K562 (cell line): ENCODE measurements around the gene CLDND2. TPM values are rescaled to one million over a fixed set of nuclear protein-coding genes. Genes with fewer than 3 reads are reported as not detected.
A peak's percentile ranks its signal among the peaks of the same experiment; 100 is the strongest.

Source experiments
- ATF6 ChIP-seq: sonication (generic); formaldehyde crosslinking; IDR thresholded peaks from 2 replicates; pipeline ENCODE4 v1.4.0; 2020; ENCODE audit warnings: mild to moderate bottlenecking, missing genetic modification reagents
- CC2D1A ChIP-seq: fragments of 450-650 bp; IDR thresholded peaks from 2 replicates; pipeline ENCODE4 v1.6.1; 2017; ENCODE audit warnings: mild to moderate bottlenecking
- CHD4 ChIP-seq: fragments of 200-600 bp; sonication (generic); IDR thresholded peaks from 3 replicates; pipeline ENCODE4 v1.6.1; 2012; ENCODE audit warnings: low read depth, mild to moderate bottlenecking, mixed read lengths, low read length, inconsistent platforms; ENCODE audit not compliant: insufficient read depth, insufficient replicate concordance, poor library complexity, severe bottlenecking
- CREM ChIP-seq: IDR thresholded peaks from 2 replicates; pipeline ENCODE4 v1.6.1; 2014; ENCODE audit warnings: antibody characterized with exemption, low read depth
- CTBP1 ChIP-seq: fragments of 450-650 bp; IDR thresholded peaks from 2 replicates; pipeline ENCODE4 v1.6.1; 2016; ENCODE audit warnings: borderline replicate concordance
- CTCFL ChIP-seq: IDR thresholded peaks from 2 replicates; pipeline ENCODE4 v1.6.1; 2011; ENCODE audit warnings: borderline replicate concordance, low read depth, mild to moderate bottlenecking, moderate library complexity, low read length; ENCODE audit not compliant: insufficient read depth, poor library complexity, severe bottlenecking
- FIP1L1 ChIP-seq: fragments of 200-400 bp; formaldehyde crosslinking; IDR thresholded peaks from 2 replicates; pipeline ENCODE4 v1.6.1; 2018; ENCODE audit warnings: mild to moderate bottlenecking, low read depth, low read length; ENCODE audit not compliant: poor library complexity, severe bottlenecking
- FOXK2 ChIP-seq, 2 experiments: fragments of 450-650 bp; IDR thresholded peaks in 1 of 2; conservative IDR thresholded peaks in 1 of 2; 2 replicates each; pipeline ENCODE4 v1.6.1; 2016; ENCODE audit warnings: low read depth in 2 of 2, mild to moderate bottlenecking in 1 of 2
- GATA2 ChIP-seq: sonication (generic); formaldehyde crosslinking; IDR thresholded peaks from 2 replicates; pipeline ENCODE4 v1.4.0; 2020; ENCODE audit warnings: mild to moderate bottlenecking, missing genetic modification reagents
- HOMEZ ChIP-seq: fragments of 250-450 bp; sonication (Bioruptor Pico); IDR thresholded peaks from 2 replicates; pipeline ENCODE4 v1.4.0; 2020; ENCODE audit warnings: mild to moderate bottlenecking, moderate library complexity
- L3MBTL2 ChIP-seq: fragments of 450-650 bp; IDR thresholded peaks from 2 replicates; pipeline ENCODE4 v1.6.1; 2016; ENCODE audit warnings: mild to moderate bottlenecking, moderate library complexity
- MEF2A ChIP-seq: IDR thresholded peaks from 2 replicates; pipeline ENCODE4 v1.6.1; 2011; ENCODE audit warnings: low read depth, mild to moderate bottlenecking, low read length, moderate library complexity; ENCODE audit not compliant: control insufficient read depth
- MLX ChIP-seq, 2 experiments: fragments of 450-650 bp in 1 of 2; sonication (generic) in 1 of 2; formaldehyde crosslinking; conservative IDR thresholded peaks; 2 replicates each; pipeline versions ENCODE4 v1.4.0 to v1.8.1; 2020 to 2022; ENCODE audit warnings: mild to moderate bottlenecking in 1 of 2, missing genetic modification reagents in 1 of 2
- NCOR1 ChIP-seq: fragments of 450-650 bp; IDR thresholded peaks from 2 replicates; pipeline ENCODE4 v1.6.1; 2016; ENCODE audit warnings: mild to moderate bottlenecking, moderate library complexity
- SMAD2 ChIP-seq: fragments of 150-350 bp; IDR thresholded peaks from 2 replicates; pipeline ENCODE4 v1.6.1; 2014; ENCODE audit warnings: low read depth, mild to moderate bottlenecking, low read length
- SNRNP70 ChIP-seq: fragments of 200-400 bp; formaldehyde crosslinking; optimal IDR thresholded peaks from 2 replicates; pipeline ENCODE3; 2017; ENCODE audit warnings: low read depth, low read length
- THRAP3 ChIP-seq: fragments of 450-650 bp; IDR thresholded peaks from 2 replicates; pipeline ENCODE4 v1.6.1; 2016; ENCODE audit warnings: mild to moderate bottlenecking, inconsistent platforms, borderline replicate concordance
- XRCC3 ChIP-seq: fragments of 450-650 bp; IDR thresholded peaks from 2 replicates; pipeline ENCODE4 v1.6.1; 2017; ENCODE audit warnings: mild to moderate bottlenecking, moderate library complexity
- ZNF436 ChIP-seq: fragments of 250-450, 450-650 bp; sonication (Bioruptor Pico); formaldehyde crosslinking; IDR thresholded peaks from 2 replicates; pipeline ENCODE4 v1.7.0; 2020; ENCODE audit warnings: mild to moderate bottlenecking
- ZNF644 ChIP-seq: fragments of 200-800 bp; sonication (Bioruptor generic); IDR thresholded peaks from 2 replicates; pipeline ENCODE4 v1.6.1; 2016; ENCODE audit warnings: low read depth, missing genetic modification characterization, missing compliant biosample characterization
- polyA plus RNA-seq, 8 experiments: library from polyadenylated mRNA; depleted of rRNA in 4 of 8; stranded (reverse) in 5 of 8; unstranded in 3 of 8; fragments of >200 nt; fragmentation: Nextera tagmentation in 2 of 8; fragmentation: Illumina TruSeq in 1 of 8; extraction: Ambion mirVana in 2 of 8; extraction: Trizol in 1 of 8; gene quantifications; 2 replicates each; pipeline versions ENCODE4 v1.2.1 to v1.2.3, GENCODE V29; 2011 to 2014; ENCODE audit warnings: inconsistent platforms in 1 of 8, missing spikeins in 1 of 8
- total RNA-seq, 7 experiments: library from RNA; depleted of rRNA in 6 of 7; stranded (reverse); fragments of >200 nt in 6 of 7; fragmentation: Illumina TruSeq in 2 of 7; extraction: Trizol in 2 of 7; gene quantifications; 2 replicates each; pipeline versions ENCODE4 v1.2.1 to v1.2.3, GENCODE V29; 2011 to 2021; ENCODE audit warnings: low replicate concordance in 1 of 7

Gene CLDND2
- total and polyA plus RNA-seq, 9 of the 15 experiments (the other 6 are each of a cell fraction or from before 2014, with no cell fraction given), result 0.45 to 4.0 (median 1.2) TPM; not detected in 3

GRCh38 chr19:51339313-51339686 is 29.5 kb downstream of the CLDND2 start (continued):
- TF ChIP-seq FOXK2 (conservative IDR thresholded peaks at IDR 0.05 in 1 of 2, IDR thresholded peaks at IDR 0.05 in 1 of 2; ENCODE audit: low read depth in 2 of 2) (peak in 1 of 2 experiments; percentile 43; a peak in 1 of 4 replicates), ATF6 (CRISPR knock-in tag) (no peak), CHD4 (no peak), THRAP3 (peak; percentile 87; the same call in 1 of the 2 replicates), ZNF644 (tag) (no peak), NCOR1 (no peak), CC2D1A (no peak), MEF2A (no peak), FIP1L1 (no peak), HOMEZ (CRISPR knock-in tag) (no peak), SMAD2 (no peak), ZNF436 (CRISPR knock-in tag) (no peak), GATA2 (CRISPR knock-in tag) (no peak), CTCFL (peak; percentile 11), SNRNP70 (no peak), XRCC3 (no peak), CREM (no peak), MLX (CRISPR knock-in tag; conservative IDR thresholded peaks at IDR 0.05) (0 out of 4 replicates have a peak, but pooled peaks of 1 of the 2 experiments have one; percentile 49), L3MBTL2 (no peak), CTBP1 (no peak)
